IMR-90 (cell line): ENCODE results near the gene ARHGEF37.

Experiments used
- BHLHE40 ChIP-seq: fragments of 150-350 bp; IDR thresholded peaks from 2 replicates; pipeline ENCODE4 v1.6.1; 2016; ENCODE audit warnings: mild to moderate bottlenecking, low read depth, low read length
- CEBPB ChIP-seq: IDR thresholded peaks from 2 replicates; pipeline ENCODE4 v1.6.1; 2012; ENCODE audit warnings: low read depth, low read length, improper control_type of control experiment
- CTCF ChIP-seq: conservative IDR thresholded peaks from 2 replicates; pipeline ENCODE4 v1.5.1; 2012; ENCODE audit warnings: mild to moderate bottlenecking, low read depth, low read length, improper control_type of control experiment
- FOS ChIP-seq: fragments of 150-350 bp; IDR thresholded peaks from 2 replicates; pipeline ENCODE4 v1.6.1; 2016; ENCODE audit warnings: low read depth, low read length
- MXI1 ChIP-seq: IDR thresholded peaks from 2 replicates; pipeline ENCODE4 v1.6.1; 2012; ENCODE audit warnings: low read depth, mild to moderate bottlenecking, low read length, moderate library complexity, borderline replicate concordance
- POLR2A ChIP-seq: IDR thresholded peaks from 2 replicates; pipeline ENCODE4 v1.6.1; 2012; ENCODE audit warnings: mild to moderate bottlenecking, low read depth, low read length
- RAD21 ChIP-seq: IDR thresholded peaks from 2 replicates; pipeline ENCODE4 v1.6.1; 2012; ENCODE audit warnings: low read length, improper control_type of control experiment

- TF ChIP-seq BHLHE40 (no peak), RAD21 (no peak), CTCF (no peak), POLR2A (no peak), FOS (no peak), CEBPB (no peak), MXI1 (no peak)
These were observed 5.5 kb downstream of the ARHGEF37 start for GRCh38 chr5:149586708-149587318.
